HepG2 (cell line): ENCODE data around the gene LYRM4. TPM values are rescaled to one million over a fixed set of nuclear protein-coding genes. Genes with fewer than 3 reads are reported as not detected.

ENCODE experiments used
- ATAC-seq: fragments of 200-7000 bp; cut with Tn5 transposase; 3 replicates; pipeline ENCODE4 v1.9.1; 2020; ENCODE audit warnings: mild to moderate bottlenecking, moderate library complexity
- BruUV-seq: library from RNA; stranded (reverse); fragments of 400-500 nt; replicated peaks from 2 replicates; lab custom pipeline; 2021; lab: Mats Ljungman, UMichigan
- CTCF ChIA-PET: fragments of 300-600 bp; formaldehyde crosslinking; extraction: SDS; loops from one replicate; lab custom pipeline; 2021; ENCODE audit warnings: low total read pairs, inconsistent platforms, low intra/inter-chr PET ratio; lab: Yijun Ruan, JAX
- POLR2A ChIA-PET: fragments of 350-600 bp; sonication (Branson Sonifier 250); formaldehyde crosslinking; loops from one replicate; lab custom pipeline; 2020; ENCODE audit warnings: antibody characterized with exemption, inconsistent platforms; lab: Yijun Ruan, JAX
- DNase-seq: peaks from one replicate; pipeline ENCODE4 v3.0.0-alpha.2; 2015; ENCODE audit warnings: low spot score
- FAIRE-seq: peaks from 3 replicates; lab custom pipeline; 2011; peaks lifted over from hg19 to GRCh38; lab: Jason Lieb, UNC
- H2AFZ ChIP-seq: one replicate; pipeline ENCODE4 v1.6.1; 2011; ENCODE audit warnings: low read length, inconsistent platforms
- H3K27ac ChIP-seq: fragments of 300-600 bp; 3 replicates; pipeline ENCODE4 v1.8.0; 2011; ENCODE audit warnings: mixed run types, mild to moderate bottlenecking, mixed read lengths, low read length, inconsistent platforms; ENCODE audit not compliant: insufficient read depth; ENCODE audit errors: extremely low read length
- H3K27me3 ChIP-seq, 2 experiments: fragments of 200-600 bp in 1 of 2; 2 replicates in 1 of 2; 3 replicates in 1 of 2; pipeline versions ENCODE4 v1.6.0 to v1.8.0; 2011; ENCODE audit warnings: low read length in 2 of 2, mild to moderate bottlenecking in 2 of 2, moderate library complexity in 2 of 2, inconsistent platforms in 1 of 2; ENCODE audit not compliant: insufficient read depth in 2 of 2, control insufficient read depth in 1 of 2
- H3K36me3 ChIP-seq, 2 experiments: fragments of 200-600 bp in 1 of 2; replicated peaks in 1 of 2; 2 replicates in 1 of 2; 3 replicates in 1 of 2; pipeline versions ENCODE4 v1.5.1 to v1.8.0; 2011; ENCODE audit warnings: low read length in 2 of 2, inconsistent platforms in 1 of 2; ENCODE audit not compliant: insufficient read depth in 2 of 2, control insufficient read depth in 1 of 2
- H3K4me1 ChIP-seq: 2 replicates; pipeline ENCODE4 v1.5.1; 2012; ENCODE audit warnings: low read length, inconsistent platforms; ENCODE audit not compliant: insufficient read depth
- H3K4me2 ChIP-seq: 2 replicates; pipeline ENCODE4 v1.6.0; 2011; ENCODE audit warnings: low read depth, low read length, inconsistent platforms
- H3K4me3 ChIP-seq, 3 experiments: fragments of 200-600 bp in 1 of 3; sonication (generic), shearing (Covaris generic) in 1 of 3; replicated peaks in 1 of 3; 2 replicates each; pipeline ENCODE4 v1.5.1; 2011 to 2016; ENCODE audit warnings: low read length in 3 of 3, inconsistent platforms in 2 of 3, low read depth in 2 of 3, mild to moderate bottlenecking in 2 of 3, control low read depth in 1 of 3, mixed read lengths in 1 of 3; ENCODE audit not compliant: insufficient read depth in 1 of 3
- H3K79me2 ChIP-seq: one replicate; pipeline ENCODE4 v1.6.1; 2011; ENCODE audit warnings: low read length, inconsistent platforms; ENCODE audit not compliant: insufficient read depth
- H3K9ac ChIP-seq: 2 replicates; pipeline ENCODE4 v1.6.0; 2011; ENCODE audit warnings: mild to moderate bottlenecking, low read depth, low read length, inconsistent platforms; ENCODE audit not compliant: insufficient read depth
- H3K9me3 ChIP-seq: 2 replicates; pipeline ENCODE4 v1.5.1; 2012; ENCODE audit warnings: mild to moderate bottlenecking, low read length
- H4K20me1 ChIP-seq: 2 replicates; pipeline ENCODE4 v1.6.0; 2011; ENCODE audit warnings: inconsistent platforms, mild to moderate bottlenecking, low read length, moderate library complexity; ENCODE audit not compliant: insufficient read depth
- ERF ChIP-seq: IDR thresholded peaks from 2 replicates; pipeline ENCODE4 v1.6.1; 2018; ENCODE audit warnings: missing biosample characterization, missing genetic modification reagents
- MEIS1 ChIP-seq: sonication (generic); formaldehyde crosslinking; IDR thresholded peaks from 2 replicates; pipeline ENCODE4 v1.9.0; 2021; ENCODE audit warnings: mild to moderate bottlenecking, missing genetic modification reagents, moderate library complexity, borderline replicate concordance
- MIER3 ChIP-seq: IDR thresholded peaks from 2 replicates; pipeline ENCODE4 v1.6.1; 2016; ENCODE audit warnings: missing compliant biosample characterization, borderline replicate concordance
- NR2F6 ChIP-seq, 2 experiments: IDR thresholded peaks; 2 replicates each; pipeline ENCODE4 v1.6.1; 2016; ENCODE audit warnings: antibody characterized with exemption in 1 of 2, mild to moderate bottlenecking in 1 of 2
- RBM22 ChIP-seq: fragments of 200-400 bp; formaldehyde crosslinking; optimal IDR thresholded peaks from 2 replicates; pipeline ENCODE3; 2017; ENCODE audit warnings: mild to moderate bottlenecking, low read length, moderate library complexity
- SETDB1 ChIP-seq: sonication (generic); formaldehyde crosslinking; IDR thresholded peaks from 2 replicates; pipeline ENCODE4 v1.5.1; 2020; ENCODE audit warnings: missing genetic modification reagents, mild to moderate bottlenecking, borderline replicate concordance
- ZNF331 ChIP-seq: sonication (generic); formaldehyde crosslinking; IDR thresholded peaks from 2 replicates; pipeline ENCODE4 v1.4.0; 2020; ENCODE audit warnings: missing genetic modification reagents
- ZNF512B ChIP-seq: sonication (generic); formaldehyde crosslinking; IDR thresholded peaks from 2 replicates; pipeline ENCODE4 v1.5.1; 2020; ENCODE audit warnings: missing genetic modification reagents, mild to moderate bottlenecking, borderline replicate concordance
- ZNF713 ChIP-seq: sonication (generic); formaldehyde crosslinking; IDR thresholded peaks from 2 replicates; pipeline ENCODE4 v1.4.0; 2020; ENCODE audit warnings: mild to moderate bottlenecking, missing genetic modification reagents
- WGBS: methylation state at CpG from one replicate; pipeline ENCODE4 v1.1.6; 2017; ENCODE audit warnings: low lambda C conversion rate; 5-methylcytosine and 5-hydroxymethylcytosine counted together
- in situ Hi-C: cut with HindIII; loops from 2 replicates; pipeline ENCODE4 v1.10.0; 2017; ENCODE audit warnings: low pct_unique_long_range_greater_than_20kb; ENCODE audit not compliant: extremely low pct_ligation_motif_present
- intact Hi-C: fragments of 100-400 bp; cut with micrococcal nuclease; formaldehyde crosslinking; loops from one replicate; pipeline ENCODE4 v1.10.0; 2022; ENCODE audit not compliant: unreplicated experiment
- polyA plus RNA-seq, 8 experiments: library from polyadenylated mRNA; depleted of rRNA in 3 of 8; stranded (reverse) in 7 of 8; unstranded in 1 of 8; fragments of >200 nt; fragmentation: Illumina TruSeq in 4 of 8; extraction: Trizol in 4 of 8; gene quantifications; 2 replicates each; pipeline versions ENCODE4 v1.2.1 to v1.2.3, GENCODE V29; 2011 to 2016; ENCODE audit warnings: low read depth in 4 of 8, missing spikeins in 1 of 8, mixed read lengths in 1 of 8; ENCODE audit not compliant: insufficient read depth in 1 of 8
- total RNA-seq, 5 experiments: library from RNA; depleted of rRNA; stranded (reverse); fragments of >200 nt; fragmentation: Illumina TruSeq; extraction: Trizol; gene quantifications; 2 replicates each; pipeline ENCODE4 v1.2.3, GENCODE V29; 2016; ENCODE audit warnings: low read depth in 1 of 5
- TF ChIP-seq, protein P1 (sequence below): IDR thresholded peaks from 2 replicates; pipeline ENCODE4 v1.6.1; 2012; ENCODE audit warnings: inconsistent platforms

The LYRM4 gene
- total and polyA plus RNA-seq, 2 of the 13 experiments (the other 11 are each of a cell fraction or from before 2014, with no cell fraction given), result 64.6 to 67.5 TPM

- TF ChIP-seq ZNF331 (CRISPR knock-in tag) (peak; percentile 44; the same call in 1 of the 2 replicates), MIER3 (CRISPR knock-in tag) (peak; percentile 46; the same call in 1 of the 2 replicates), RBM22 (no peak), NR2F6 (IDR thresholded peaks at IDR 0.05) (no peak), NR2F6 (CRISPR knock-in tag; IDR thresholded peaks at IDR 0.05) (0 out of 2 replicates have a peak, but pooled peaks have one; percentile 18), MEIS1 (CRISPR knock-in tag) (0 out of 2 replicates have a peak, but pooled peaks have one; percentile 36), SETDB1 (CRISPR knock-in tag) (no peak), ERF (CRISPR knock-in tag) (0 out of 2 replicates have a peak, but pooled peaks have one; percentile 29)
- TF ChIP-seq, protein P1, sequence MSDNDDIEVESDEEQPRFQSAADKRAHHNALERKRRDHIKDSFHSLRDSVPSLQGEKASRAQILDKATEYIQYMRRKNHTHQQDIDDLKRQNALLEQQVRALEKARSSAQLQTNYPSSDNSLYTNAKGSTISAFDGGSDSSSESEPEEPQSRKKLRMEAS, result peak; percentile 70
- TF ChIP-seq, all 625 proteins: peak for 51
Observed at GRCh38 chr6:5302995-5303622, 42.4 kb upstream of the LYRM4 start (continued).

DNA sequence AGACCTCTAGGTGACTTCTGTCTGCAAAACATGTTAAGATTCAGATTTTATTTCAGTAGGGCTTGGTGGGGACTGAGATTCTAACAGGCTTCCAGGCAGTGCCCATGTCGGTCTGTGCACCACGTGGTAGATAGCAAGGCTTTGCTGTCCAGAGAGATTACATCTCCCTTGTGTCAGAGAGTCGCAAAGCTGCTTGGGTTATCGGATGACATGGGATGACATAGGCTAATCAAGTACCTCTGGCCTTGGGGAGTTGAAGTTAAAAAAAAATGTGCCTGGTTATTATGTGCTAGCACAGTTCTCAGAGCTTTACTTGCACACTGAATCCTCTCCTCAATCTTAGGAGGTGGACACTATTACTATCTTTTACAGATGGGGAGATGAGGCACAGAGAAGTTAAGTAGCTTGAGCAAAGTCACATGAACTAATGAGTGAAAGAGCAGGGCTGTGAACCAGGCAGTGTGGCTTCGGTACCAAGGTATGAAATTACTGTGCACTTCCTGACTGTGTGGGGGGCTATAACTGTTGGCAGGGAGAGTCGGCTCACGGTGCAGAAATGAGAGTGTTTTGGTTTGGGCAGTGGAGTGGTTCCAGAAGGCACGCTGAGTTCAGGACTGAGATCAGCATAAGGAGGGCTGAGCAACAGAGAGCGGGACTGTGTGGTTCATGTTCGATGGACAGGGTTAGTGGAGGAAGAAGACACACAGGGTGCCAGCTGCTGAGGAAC, 41.6 kb upstream of the LYRM4 start:
- DNase-seq, result no peak
- no peak for FAIRE-seq
- Histone ChIP-seq H3K27ac (no peak overlapping the region), H3K27me3 (no peaks in the 10 kb centered on the region), H2AFZ (no peak overlapping the region), H3K9ac (no peak overlapping the region), H3K4me1 (peaks cover 22% of the 10 kb centered on the region), H3K79me2 (peaks cover 5% of the 10 kb centered on the region), H3K9me3 (no peaks in the 10 kb centered on the region), H3K36me3 (no peaks in the 10 kb centered on the region), H3K4me2 (no peak overlapping the region), H3K4me3 (no peak overlapping the region), H4K20me1 (no peaks in the 10 kb centered on the region)
- ATAC-seq, result peak; percentile 20; the same call in 1 of the 3 replicates
- POLR2A ChIA-PET, result no interaction called here
- BruUV-seq, result no TSS peak
- CTCF ChIA-PET, result interaction anchor here (1.8 to 2.1 kb wide), 2 partner anchors 87 to 245 kb away, joined by 10 to 19 read pairs; no protein-coding TSS in a partner anchor
- 93% methylated on average over 10 of the region's 10 CpGs for WGBS
- in situ Hi-C loops, result loop anchor here (5.0 kb wide), 2 partner anchors 85 to 160 kb away; no protein-coding TSS in a partner anchor
- intact Hi-C loops, result loop anchor here (2.0 kb wide), 1 partner anchor 88 kb away; no protein-coding TSS in a partner anchor
- no peak for TF ChIP-seq ZNF713 (CRISPR knock-in tag)
- TF ChIP-seq ZNF512B (CRISPR knock-in tag), result 0 out of 2 replicates have a peak, but pooled peaks have one; percentile 43
